CD4-positive, alpha-beta memory T cell (primary cell): Measurements from ENCODE around the gene GRIA1. TPM values are rescaled to one million over a fixed set of nuclear protein-coding genes. Genes with fewer than 3 reads are reported as not detected.

Source experiments
- CTCF ChIA-PET: fragments of 350-600 bp; sonication (Branson Sonifier 250); formaldehyde crosslinking; loops from one replicate; lab custom pipeline; 2021; ENCODE audit warnings: inconsistent platforms; ENCODE audit not compliant: partially characterized antibody; lab: Charles Lee
- POLR2A ChIA-PET: fragments of 350-600 bp; sonication (Branson Sonifier 250); formaldehyde crosslinking; loops from one replicate; lab custom pipeline; 2021; ENCODE audit not compliant: partially characterized antibody; lab: Charles Lee
- DNase-seq, 5 donors: peaks; one replicate each; pipeline versions ENCODE4 v3.0.0 to v3.0.0-alpha.2; 2020 to 2022; ENCODE audit warnings: mixed read lengths in 1 of 5
- H3K27ac ChIP-seq: one replicate; pipeline ENCODE4 v1.7.0; 2013; ENCODE audit warnings: low read depth, low read length
- H3K27me3 ChIP-seq: 2 replicates; pipeline ENCODE4 v1.7.0; 2013; ENCODE audit warnings: mild to moderate bottlenecking, low read length, moderate library complexity; ENCODE audit not compliant: insufficient read depth
- H3K36me3 ChIP-seq: 2 replicates; pipeline ENCODE4 v1.7.0; 2013; ENCODE audit warnings: mild to moderate bottlenecking, low read length, moderate library complexity; ENCODE audit not compliant: insufficient read depth
- H3K4me1 ChIP-seq: 2 replicates; pipeline ENCODE4 v1.7.0; 2013; ENCODE audit warnings: mild to moderate bottlenecking, low read length, moderate library complexity; ENCODE audit not compliant: insufficient read depth
- H3K4me3 ChIP-seq, 2 donors: one replicate each; pipeline ENCODE4 v1.7.0; 2013; ENCODE audit warnings: low read length in 2 of 2, mild to moderate bottlenecking in 1 of 2
- H3K9me3 ChIP-seq, 2 donors: one replicate each; pipeline ENCODE4 v1.7.0; 2013; ENCODE audit warnings: low read length in 2 of 2, control low read depth in 1 of 2; ENCODE audit not compliant: control insufficient read depth in 1 of 2
- H3K27ac Mint-ChIP-seq, 7 donors: one replicate each; pipeline ENCODE4 v1.8.0; 2020 to 2021; ENCODE audit warnings: mixed read lengths in 7 of 7, mild to moderate bottlenecking in 6 of 7, inconsistent platforms in 3 of 7, moderate library complexity in 3 of 7
- H3K27me3 Mint-ChIP-seq, 2 donors: one replicate each; pipeline ENCODE4 v1.8.0; 2020 to 2021; ENCODE audit warnings: mixed read lengths in 2 of 2
- H3K36me3 Mint-ChIP-seq, 2 donors: one replicate each; pipeline ENCODE4 v1.8.0; 2020 to 2021; ENCODE audit warnings: mixed read lengths in 2 of 2, inconsistent platforms in 1 of 2, mild to moderate bottlenecking in 1 of 2
- H3K4me1 Mint-ChIP-seq, 4 donors: one replicate each; pipeline ENCODE4 v1.8.0; 2020 to 2021; ENCODE audit warnings: mixed read lengths in 4 of 4, mild to moderate bottlenecking in 1 of 4
- H3K4me3 Mint-ChIP-seq, 8 donors: one replicate each; pipeline ENCODE4 v1.8.0; 2020 to 2021; ENCODE audit warnings: mixed read lengths in 8 of 8, mild to moderate bottlenecking in 7 of 8, moderate library complexity in 6 of 8, inconsistent platforms in 3 of 8
- H3K9me3 Mint-ChIP-seq, 8 donors: one replicate each; pipeline ENCODE4 v1.8.0; 2020 to 2021; ENCODE audit warnings: mixed read lengths in 8 of 8, mild to moderate bottlenecking in 5 of 8, inconsistent platforms in 3 of 8, moderate library complexity in 1 of 8
- intact Hi-C: fragments of 100-400 bp; cut with micrococcal nuclease; formaldehyde crosslinking; loops from one replicate; pipeline ENCODE4 v1.15.1; 2023
- polyA plus RNA-seq, 2 donors: library from polyadenylated mRNA; unstranded; fragments of 300-500 nt; fragmentation: Illumina TruSeq; gene quantifications; one replicate each; pipeline ENCODE4 v1.2.3, GENCODE V29; 2021
- total RNA-seq, 2 experiments: library from RNA; stranded (reverse); gene quantifications; one replicate each; pipeline ENCODE4 v1.2.3, GENCODE V29; 2021

Gene GRIA1
- total and polyA plus RNA-seq, 4 experiments from 2014 or later = not detected

GRCh38 chr5:153672347-153673090 is 182.0 kb downstream of the GRIA1 start:
- no peak overlapping the region for H3K27ac ChIP-seq
- H3K4me3 Mint-ChIP-seq = no peak overlapping the region
- intact Hi-C loops = no loop called here
- H3K4me1 Mint-ChIP-seq = no peaks in the 10 kb centered on the region
- ChIA-PET POLR2A (no interaction called here), CTCF (interaction anchor here (0.6 kb wide), 1 partner anchor 12 kb away, joined by 3 read pairs; no protein-coding TSS in a partner anchor)
- no peak for DNase-seq
- H3K27ac Mint-ChIP-seq = peak overlapping the region in 1 of 7 donors; percentile 44
- H3K9me3 Mint-ChIP-seq = peaks cover 0 to 8% (median 4%) of the 10 kb centered on the region in 8 donors
- H3K27me3 Mint-ChIP-seq = peaks cover 0 to 3% of the 10 kb centered on the region in 2 donors
- no peak overlapping the region for H3K4me3 ChIP-seq
- H3K9me3 ChIP-seq = no peaks in the 10 kb centered on the region
- no peaks in the 10 kb centered on the region for H3K4me1 ChIP-seq
- no peaks in the 10 kb centered on the region for H3K27me3 ChIP-seq
- no peaks in the 10 kb centered on the region for H3K36me3 ChIP-seq
- no peaks in the 10 kb centered on the region for H3K36me3 Mint-ChIP-seq

DNA sequence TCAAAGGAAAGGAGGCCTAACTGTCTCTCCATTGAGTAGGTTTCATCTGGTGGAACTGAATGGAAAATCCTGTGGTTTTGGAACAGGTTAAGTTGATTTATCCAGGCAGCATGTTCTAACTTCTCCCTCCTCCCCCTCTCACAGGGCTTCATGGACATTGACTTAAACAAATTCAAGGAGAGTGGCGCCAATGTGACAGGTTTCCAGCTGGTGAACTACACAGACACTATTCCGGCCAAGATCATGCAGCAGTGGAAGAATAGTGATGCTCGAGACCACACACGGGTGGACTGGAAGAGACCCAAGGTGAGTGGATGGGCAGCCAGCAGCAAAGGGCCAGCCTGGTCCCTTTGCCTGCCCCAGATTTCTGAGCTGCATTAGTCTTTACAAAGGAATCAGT is 183.9 kb downstream of the GRIA1 start:
- peaks cover 0 to 3% of the 10 kb centered on the region in 2 donors for H3K27me3 Mint-ChIP-seq
- no peak overlapping the region for H3K4me3 Mint-ChIP-seq
- Histone ChIP-seq H3K27me3 (no peaks in the 10 kb centered on the region), H3K4me1 (no peaks in the 10 kb centered on the region), H3K27ac (no peak overlapping the region), H3K9me3 (no peaks in the 10 kb centered on the region), H3K36me3 (no peaks in the 10 kb centered on the region), H3K4me3 (no peak overlapping the region)
- peaks cover 0 to 10% (median 4%) of the 10 kb centered on the region in 8 donors for H3K9me3 Mint-ChIP-seq
- POLR2A ChIA-PET = no interaction called here
- intact Hi-C loops = no loop called here
- no peak overlapping the region for H3K27ac Mint-ChIP-seq
- no peaks in the 10 kb centered on the region for H3K4me1 Mint-ChIP-seq
- CTCF ChIA-PET = no interaction called here
- H3K36me3 Mint-ChIP-seq = no peaks in the 10 kb centered on the region
- no peak for DNase-seq

DNA sequence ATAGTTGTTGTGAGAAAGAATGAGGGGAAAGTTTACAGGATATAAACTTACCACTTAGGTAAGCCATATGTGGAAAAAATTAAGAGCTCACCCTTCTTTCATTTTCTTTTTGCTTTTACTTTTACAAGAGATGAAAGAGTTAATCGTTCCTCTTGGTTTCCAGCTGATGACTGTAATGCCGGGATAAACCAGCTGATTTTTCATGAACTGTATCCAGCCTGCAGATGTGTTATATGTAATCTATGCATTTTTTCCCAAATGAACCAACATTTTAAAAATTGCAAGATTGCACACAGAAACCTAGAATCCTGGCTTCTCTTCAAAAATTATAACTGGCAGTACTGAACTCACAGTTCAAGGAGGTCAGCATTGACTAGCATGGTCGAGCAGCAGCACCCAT is 185.9 kb downstream of the GRIA1 start:
- H3K27me3 Mint-ChIP-seq = no peaks in the 10 kb centered on the region
- no peak overlapping the region for H3K4me3 ChIP-seq
- H3K4me1 ChIP-seq = no peaks in the 10 kb centered on the region
- H3K36me3 ChIP-seq = no peaks in the 10 kb centered on the region
- intact Hi-C loops = no loop called here
- no peak overlapping the region for H3K4me3 Mint-ChIP-seq
- H3K9me3 Mint-ChIP-seq = peaks cover 0 to 8% (median 4%) of the 10 kb centered on the region in 8 donors
- DNase-seq = no peak
- no peak overlapping the region for H3K27ac ChIP-seq
- ChIA-PET POLR2A (no interaction called here), CTCF (no interaction called here)
- no peaks in the 10 kb centered on the region for H3K9me3 ChIP-seq
- no peaks in the 10 kb centered on the region for H3K4me1 Mint-ChIP-seq
- H3K27me3 ChIP-seq = no peaks in the 10 kb centered on the region
- H3K36me3 Mint-ChIP-seq = no peaks in the 10 kb centered on the region
- no peak overlapping the region for H3K27ac Mint-ChIP-seq

DNA sequence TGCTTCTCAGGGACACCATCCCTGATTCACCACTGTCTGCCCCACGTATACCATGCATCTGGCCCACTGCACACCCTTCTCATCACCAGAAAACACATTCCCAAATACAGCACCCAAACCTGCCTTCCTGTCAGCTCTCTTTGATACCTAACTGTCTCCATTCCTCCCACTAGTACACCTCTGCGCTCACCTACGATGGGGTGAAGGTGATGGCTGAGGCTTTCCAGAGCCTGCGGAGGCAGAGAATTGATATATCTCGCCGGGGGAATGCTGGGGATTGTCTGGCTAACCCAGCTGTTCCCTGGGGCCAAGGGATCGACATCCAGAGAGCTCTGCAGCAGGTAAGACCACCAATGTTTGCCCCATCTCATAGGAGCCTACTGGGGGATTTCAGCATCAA is 186.4 kb downstream of the GRIA1 start:
- H3K9me3 ChIP-seq = no peaks in the 10 kb centered on the region
- no peak overlapping the region for H3K4me3 ChIP-seq
- Mint-ChIP-seq H3K4me1 (no peaks in the 10 kb centered on the region), H3K36me3 (no peaks in the 10 kb centered on the region), H3K4me3 (no peak overlapping the region), H3K27me3 (no peaks in the 10 kb centered on the region), H3K27ac (no peak overlapping the region), H3K9me3 (peaks cover 0 to 8% (median 4%) of the 10 kb centered on the region in 8 donors)
- intact Hi-C loops = no loop called here
- CTCF ChIA-PET = no interaction called here
- POLR2A ChIA-PET = no interaction called here
- no peaks in the 10 kb centered on the region for H3K36me3 ChIP-seq
- no peaks in the 10 kb centered on the region for H3K4me1 ChIP-seq
- H3K27ac ChIP-seq = no peak overlapping the region
- no peaks in the 10 kb centered on the region for H3K27me3 ChIP-seq
- DNase-seq = no peak

DNA sequence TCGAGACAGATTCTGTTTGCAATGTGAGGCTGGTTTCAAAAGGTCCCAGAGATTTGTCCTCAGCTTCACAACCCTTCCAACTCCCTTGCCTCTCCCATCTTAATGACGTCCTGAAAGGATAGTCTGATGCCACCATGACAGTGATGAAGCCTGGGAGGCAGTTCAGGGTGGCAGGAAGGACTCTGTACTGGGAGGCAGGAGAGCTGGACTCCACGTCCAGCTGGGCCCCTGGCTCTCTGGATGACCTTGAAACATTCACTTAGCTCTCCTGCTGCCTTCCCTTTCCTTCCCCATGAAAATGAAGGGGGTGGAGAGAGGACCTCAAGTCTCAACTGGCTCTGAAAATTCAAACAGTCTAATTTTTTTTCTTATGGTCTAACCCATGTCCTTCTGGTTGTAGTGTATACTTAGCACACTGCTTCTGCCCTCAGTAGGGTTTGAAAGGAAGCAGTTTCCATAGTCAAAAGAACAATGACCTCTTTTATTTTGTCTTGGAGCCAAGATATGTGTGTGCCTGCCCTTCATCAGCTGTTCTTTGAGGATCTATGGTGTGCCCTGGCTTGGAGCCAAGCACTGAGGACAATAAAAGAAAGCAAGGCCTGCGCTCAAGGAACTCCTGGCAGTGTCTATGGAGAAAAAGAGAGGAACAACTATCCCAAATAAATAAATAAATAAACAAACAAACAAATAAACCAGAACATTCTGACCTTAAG is 188.3 kb downstream of the GRIA1 start:
- H3K9me3 Mint-ChIP-seq = peaks cover 0 to 7% (median 0%) of the 10 kb centered on the region in 8 donors
- no peaks in the 10 kb centered on the region for H3K27me3 Mint-ChIP-seq
- H3K36me3 ChIP-seq = no peaks in the 10 kb centered on the region
- intact Hi-C loops = no loop called here
- POLR2A ChIA-PET = no interaction called here
- H3K27ac Mint-ChIP-seq = no peak overlapping the region
- no peaks in the 10 kb centered on the region for H3K9me3 ChIP-seq
- no peaks in the 10 kb centered on the region for H3K27me3 ChIP-seq
- no peaks in the 10 kb centered on the region for H3K4me1 Mint-ChIP-seq
- CTCF ChIA-PET = no interaction called here
- DNase-seq = no peak
- no peak overlapping the region for H3K27ac ChIP-seq
- H3K36me3 Mint-ChIP-seq = no peaks in the 10 kb centered on the region
- no peak overlapping the region for H3K4me3 ChIP-seq
- H3K4me1 ChIP-seq = no peaks in the 10 kb centered on the region
- H3K4me3 Mint-ChIP-seq = no peak overlapping the region

GRCh38 chr5:153690236-153690635 is 199.8 kb downstream of the GRIA1 start:
- Histone ChIP-seq H3K4me3 (no peak overlapping the region), H3K27ac (no peak overlapping the region), H3K4me1 (no peaks in the 10 kb centered on the region), H3K27me3 (no peaks in the 10 kb centered on the region), H3K9me3 (no peaks in the 10 kb centered on the region), H3K36me3 (no peaks in the 10 kb centered on the region)
- CTCF ChIA-PET = no interaction called here
- Mint-ChIP-seq H3K4me3 (no peak overlapping the region), H3K4me1 (peaks cover 0 to 2% (median 0%) of the 10 kb centered on the region in 4 donors), H3K36me3 (no peaks in the 10 kb centered on the region), H3K9me3 (peaks cover 0 to 2% (median 0%) of the 10 kb centered on the region in 8 donors), H3K27ac (no peak overlapping the region), H3K27me3 (peaks cover 0 to 1% of the 10 kb centered on the region in 2 donors)
- POLR2A ChIA-PET = no interaction called here
- no peak for DNase-seq
- intact Hi-C loops = no loop called here

GRCh38 chr5:153696256-153696655 is 205.8 kb downstream of the GRIA1 start:
- H3K27ac ChIP-seq = no peak overlapping the region
- no peaks in the 10 kb centered on the region for H3K9me3 ChIP-seq
- H3K36me3 ChIP-seq = no peaks in the 10 kb centered on the region
- Mint-ChIP-seq H3K27ac (no peak overlapping the region), H3K4me3 (no peak overlapping the region), H3K36me3 (no peaks in the 10 kb centered on the region), H3K4me1 (peaks cover 0 to 2% (median 0%) of the 10 kb centered on the region in 4 donors), H3K27me3 (peaks cover 0 to 3% of the 10 kb centered on the region in 2 donors), H3K9me3 (peaks cover 0 to 6% (median 0%) of the 10 kb centered on the region in 8 donors)
- no peaks in the 10 kb centered on the region for H3K4me1 ChIP-seq
- intact Hi-C loops = no loop called here
- H3K27me3 ChIP-seq = no peaks in the 10 kb centered on the region
- no peak for DNase-seq
- CTCF ChIA-PET = no interaction called here
- POLR2A ChIA-PET = no interaction called here
- no peak overlapping the region for H3K4me3 ChIP-seq
